Measurements from ENCODE around the gene LHPP.

GRCh38 chr10:124520558-124521428, 59.2 kb downstream of the LHPP start:
- no peak for TF ChIP-seq CTCF (conservative IDR thresholded peaks at IDR 0.05)
- TF ChIP-seq ZFX (IDR thresholded peaks at IDR 0.05): no peak
